Stimulated activated CD8-positive, alpha-beta memory T cell treated with anti-CD3 and anti-CD28 coated beads, Interleukin-12 subunit alpha, Interleukin-12 subunit beta, amount 100 ng/mL, for 24 hours (primary cell): ENCODE data around the gene PLEKHH1.
"Not testable (repeated sequence)": the region's sequence is repeated elsewhere in the genome, so short reads cannot be mapped to it uniquely, and the experiment has no call there.

ENCODE experiments used
- DNase-seq: peaks from one replicate; pipeline ENCODE4 v3.0.0-alpha.2; 2020; ENCODE audit errors: extremely low read depth

PLEKHH1 gene

GRCh38 chr14:67583711-67584644, 50.9 kb downstream of the PLEKHH1 start:
- no peak for DNase-seq

- no peak for DNase-seq
Measured at GRCh38 chr14:67584978-67585377, 51.9 kb downstream of the PLEKHH1 start.

- DNase-seq = no peak
Measured at GRCh38 chr14:67586369-67586768, 53.3 kb downstream of the PLEKHH1 start.

GRCh38 chr14:67589204-67589770, 56.2 kb downstream of the PLEKHH1 start:
- no peak for DNase-seq

- DNase-seq = not testable (repeated sequence)
Measured at GRCh38 chr14:67593650-67594049, 60.6 kb downstream of the PLEKHH1 start.

GRCh38 chr14:67595392-67595791, 62.3 kb downstream of the PLEKHH1 start:
- DNase-seq = no peak

- DNase-seq = peak; percentile 82
Measured at GRCh38 chr14:67599698-67600561, 66.8 kb downstream of the PLEKHH1 start, which contains the start of gene PIGH. Gene PIGH (minus strand): TSS chr14:67600268. CDS start chr14:67600203, 65 bp downstream.

GRCh38 chr14:67600562-67600974, 67.5 kb downstream of the PLEKHH1 start:
- not testable (repeated sequence) for DNase-seq

- DNase-seq = no peak
Measured at GRCh38 chr14:67602076-67602475, 69.0 kb downstream of the PLEKHH1 start.

- DNase-seq = no peak
Measured at GRCh38 chr14:67602995-67603545, 70.0 kb downstream of the PLEKHH1 start.

GRCh38 chr14:67607646-67608045, 74.6 kb downstream of the PLEKHH1 start:
- DNase-seq = no peak

- DNase-seq = no peak
Measured at GRCh38 chr14:67609642-67610310, 76.7 kb downstream of the PLEKHH1 start.

- no peak for DNase-seq
Measured at GRCh38 chr14:67610491-67610890, 77.4 kb downstream of the PLEKHH1 start.

- DNase-seq = no peak
Measured at GRCh38 chr14:67618617-67619063, 85.5 kb downstream of the PLEKHH1 start.

- DNase-seq = peak; percentile 94
Measured at GRCh38 chr14:67619446-67620216, 86.5 kb downstream of the PLEKHH1 start, which contains the start of gene ARG2. Gene ARG2 (plus strand): TSS chr14:67619920. CDS start chr14:67619978, 58 bp downstream.

GRCh38 chr14:67620217-67620785, 87.2 kb downstream of the PLEKHH1 start:
- DNase-seq = no peak

GRCh38 chr14:67622675-67623074, 89.6 kb downstream of the PLEKHH1 start:
- DNase-seq = no peak

- no peak for DNase-seq
Measured at GRCh38 chr14:67623114-67623513, 90.0 kb downstream of the PLEKHH1 start.

GRCh38 chr14:67626131-67626530, 93.0 kb downstream of the PLEKHH1 start:
- DNase-seq = not testable (repeated sequence)

GRCh38 chr14:67627519-67627918, 94.4 kb downstream of the PLEKHH1 start:
- DNase-seq = no peak
